GM23338 (cell line): Measurements from ENCODE around the gene ZNF735. TPM values are rescaled to one million over a fixed set of nuclear protein-coding genes. Genes with fewer than 3 reads are reported as not detected.

Experiments used
- ATAC-seq: fragments of 200-7000 bp; cut with Tn5 transposase; 3 replicates; pipeline ENCODE4 v1.9.1; 2020
- DNase-seq: peaks from one replicate; pipeline ENCODE4 v3.0.0-alpha.2; 2015; ENCODE audit warnings: low spot score
- H2AFZ ChIP-seq: fragments of 200-600 bp; sonication (generic); 2 replicates; pipeline ENCODE4 v1.8.0; 2016; ENCODE audit warnings: antibody characterized with exemption, mild to moderate bottlenecking, moderate library complexity
- H3F3A ChIP-seq: fragments of 200-600 bp; sonication (generic); replicated peaks from 2 replicates; pipeline ENCODE4 v1.8.0; 2017; ENCODE audit warnings: antibody characterized with exemption, mixed run types, low read depth
- H3K27ac ChIP-seq: fragments of 200-600 bp; sonication (generic); 2 replicates; pipeline ENCODE4 v1.6.1; 2016; ENCODE audit warnings: low read depth
- H3K27me3 ChIP-seq: fragments of 200-600 bp; sonication (generic); 2 replicates; pipeline ENCODE4 v1.8.0; 2016; ENCODE audit warnings: mild to moderate bottlenecking, mixed run types, moderate library complexity; ENCODE audit not compliant: insufficient read depth
- H3K36me3 ChIP-seq: fragments of 200-600 bp; sonication (generic); 2 replicates; pipeline ENCODE4 v1.8.0; 2016; ENCODE audit warnings: mild to moderate bottlenecking; ENCODE audit not compliant: insufficient read depth
- H3K4me1 ChIP-seq: fragments of 200-600 bp; sonication (generic); 2 replicates; pipeline ENCODE4 v1.8.0; 2016; ENCODE audit warnings: mild to moderate bottlenecking, moderate library complexity; ENCODE audit not compliant: insufficient read depth
- H3K4me2 ChIP-seq: fragments of 200-600 bp; sonication (generic); 2 replicates; pipeline ENCODE4 v1.7.1; 2017; ENCODE audit warnings: mixed run types
- H3K4me3 ChIP-seq: fragments of 200-600 bp; sonication (generic); 2 replicates; pipeline ENCODE4 v1.6.1; 2016; ENCODE audit warnings: mixed run types
- H3K79me2 ChIP-seq: fragments of 200-600 bp; sonication (generic); replicated peaks from 2 replicates; pipeline ENCODE4 v1.8.0; 2017; ENCODE audit warnings: mild to moderate bottlenecking; ENCODE audit not compliant: insufficient read depth
- H3K9me2 ChIP-seq: fragments of 200-600 bp; sonication (generic); 2 replicates; pipeline ENCODE4 v1.8.0; 2017; ENCODE audit not compliant: insufficient read depth
- H4K20me1 ChIP-seq: fragments of 200-600 bp; sonication (generic); replicated peaks from 2 replicates; pipeline ENCODE4 v1.8.0; 2017; ENCODE audit warnings: mild to moderate bottlenecking; ENCODE audit not compliant: insufficient read depth
- H3K27ac Mint-ChIP-seq: 2 replicates; pipeline ENCODE4 v1.8.0; 2020; ENCODE audit warnings: inconsistent platforms, mild to moderate bottlenecking, moderate library complexity, mixed read lengths
- H3K27me3 Mint-ChIP-seq: 3 replicates; pipeline ENCODE4 v1.8.0; 2022; ENCODE audit warnings: low read depth, mild to moderate bottlenecking, moderate library complexity, mixed read lengths, inconsistent platforms; ENCODE audit not compliant: insufficient read depth, poor library complexity
- H3K36me3 Mint-ChIP-seq: 3 replicates; pipeline ENCODE4 v1.8.0; 2021; ENCODE audit warnings: low read depth, mild to moderate bottlenecking, inconsistent platforms, moderate library complexity, mixed read lengths
- H3K4me1 Mint-ChIP-seq: 3 replicates; pipeline ENCODE4 v1.8.0; 2020; ENCODE audit warnings: mild to moderate bottlenecking, inconsistent platforms, mixed read lengths
- H3K4me3 Mint-ChIP-seq: 3 replicates; pipeline ENCODE4 v1.8.0; 2021; ENCODE audit warnings: moderate library complexity, mild to moderate bottlenecking, inconsistent platforms, mixed read lengths
- H3K9me3 Mint-ChIP-seq: 3 replicates; pipeline ENCODE4 v1.8.0; 2020; ENCODE audit warnings: moderate library complexity, mild to moderate bottlenecking, inconsistent platforms, mixed read lengths
- EZH2phosphoT487 ChIP-seq: fragments of 200-600 bp; sonication (generic); IDR thresholded peaks from one replicate; pipeline ENCODE4 v1.8.1; 2018; ENCODE audit warnings: antibody characterized with exemption; ENCODE audit not compliant: unreplicated experiment
- JUNB ChIP-seq: IDR thresholded peaks from one replicate; pipeline ENCODE4 v1.6.1; 2016; ENCODE audit warnings: antibody characterized with exemption; ENCODE audit not compliant: unreplicated experiment
- POLR2AphosphoS5 ChIP-seq: IDR thresholded peaks from 2 replicates; pipeline ENCODE4 v1.6.1; 2016; ENCODE audit warnings: antibody characterized with exemption, low read depth
- STAT1 ChIP-seq: IDR thresholded peaks from one replicate; pipeline ENCODE4 v1.6.1; 2016; ENCODE audit warnings: antibody characterized with exemption; ENCODE audit not compliant: unreplicated experiment
- polyA plus RNA-seq: library from polyadenylated mRNA; unstranded; fragments of >200 nt; fragmentation: Nextera tagmentation; extraction: Ambion mirVana; gene quantifications from 2 replicates; pipeline ENCODE4 v1.2.1, GENCODE V29; 2016
- total RNA-seq: library from RNA; depleted of rRNA; stranded (reverse); fragments of >200 nt; shearing (Covaris generic); gene quantifications from 2 replicates; pipeline ENCODE4 v1.2.3, GENCODE V29; 2014
- TF ChIP-seq, protein P1 (sequence below): IDR thresholded peaks from 2 replicates; pipeline ENCODE4 v1.6.1; 2016; ENCODE audit warnings: antibody characterized with exemption
- TF ChIP-seq, protein P2 (sequence below): fragments of 250-450 bp; sonication (Bioruptor Pico); IDR thresholded peaks from 2 replicates; pipeline ENCODE4 v1.5.0; 2020; ENCODE audit warnings: mild to moderate bottlenecking, moderate library complexity

Gene ZNF735
- total and polyA plus RNA-seq, 2 experiments from 2014 or later: not detected

GRCh38 chr7:64184376-64184775, 22.6 kb upstream of the ZNF735 start:
- DNase-seq (no peak), ATAC-seq (no peak)
- no peaks in the 10 kb centered on the region for H3K4me1 Mint-ChIP-seq
- no peaks in the 10 kb centered on the region for H3F3A ChIP-seq
- no peaks in the 10 kb centered on the region for H3K9me2 ChIP-seq
- H3K79me2 ChIP-seq: no peaks in the 10 kb centered on the region
- no peak overlapping the region for H3K27ac ChIP-seq
- no peak overlapping the region for H3K4me3 ChIP-seq
- H3K4me1 ChIP-seq: no peaks in the 10 kb centered on the region
- no peaks in the 10 kb centered on the region for H3K27me3 Mint-ChIP-seq
- no peaks in the 10 kb centered on the region for H3K27me3 ChIP-seq
- H3K9me3 Mint-ChIP-seq: peaks cover 80% of the 10 kb centered on the region
- no peak overlapping the region for H3K4me3 Mint-ChIP-seq
- H3K36me3 ChIP-seq: peaks cover 9% of the 10 kb centered on the region; the same call in 1 of the 2 replicates
- TF ChIP-seq POLR2AphosphoS5 (no peak), EZH2phosphoT487 (no peak), STAT1 (no peak), JUNB (no peak)
- TF ChIP-seq, protein P1, sequence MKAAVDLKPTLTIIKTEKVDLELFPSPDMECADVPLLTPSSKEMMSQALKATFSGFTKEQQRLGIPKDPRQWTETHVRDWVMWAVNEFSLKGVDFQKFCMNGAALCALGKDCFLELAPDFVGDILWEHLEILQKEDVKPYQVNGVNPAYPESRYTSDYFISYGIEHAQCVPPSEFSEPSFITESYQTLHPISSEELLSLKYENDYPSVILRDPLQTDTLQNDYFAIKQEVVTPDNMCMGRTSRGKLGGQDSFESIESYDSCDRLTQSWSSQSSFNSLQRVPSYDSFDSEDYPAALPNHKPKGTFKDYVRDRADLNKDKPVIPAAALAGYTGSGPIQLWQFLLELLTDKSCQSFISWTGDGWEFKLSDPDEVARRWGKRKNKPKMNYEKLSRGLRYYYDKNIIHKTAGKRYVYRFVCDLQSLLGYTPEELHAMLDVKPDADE: no peak
- TF ChIP-seq, protein P2, sequence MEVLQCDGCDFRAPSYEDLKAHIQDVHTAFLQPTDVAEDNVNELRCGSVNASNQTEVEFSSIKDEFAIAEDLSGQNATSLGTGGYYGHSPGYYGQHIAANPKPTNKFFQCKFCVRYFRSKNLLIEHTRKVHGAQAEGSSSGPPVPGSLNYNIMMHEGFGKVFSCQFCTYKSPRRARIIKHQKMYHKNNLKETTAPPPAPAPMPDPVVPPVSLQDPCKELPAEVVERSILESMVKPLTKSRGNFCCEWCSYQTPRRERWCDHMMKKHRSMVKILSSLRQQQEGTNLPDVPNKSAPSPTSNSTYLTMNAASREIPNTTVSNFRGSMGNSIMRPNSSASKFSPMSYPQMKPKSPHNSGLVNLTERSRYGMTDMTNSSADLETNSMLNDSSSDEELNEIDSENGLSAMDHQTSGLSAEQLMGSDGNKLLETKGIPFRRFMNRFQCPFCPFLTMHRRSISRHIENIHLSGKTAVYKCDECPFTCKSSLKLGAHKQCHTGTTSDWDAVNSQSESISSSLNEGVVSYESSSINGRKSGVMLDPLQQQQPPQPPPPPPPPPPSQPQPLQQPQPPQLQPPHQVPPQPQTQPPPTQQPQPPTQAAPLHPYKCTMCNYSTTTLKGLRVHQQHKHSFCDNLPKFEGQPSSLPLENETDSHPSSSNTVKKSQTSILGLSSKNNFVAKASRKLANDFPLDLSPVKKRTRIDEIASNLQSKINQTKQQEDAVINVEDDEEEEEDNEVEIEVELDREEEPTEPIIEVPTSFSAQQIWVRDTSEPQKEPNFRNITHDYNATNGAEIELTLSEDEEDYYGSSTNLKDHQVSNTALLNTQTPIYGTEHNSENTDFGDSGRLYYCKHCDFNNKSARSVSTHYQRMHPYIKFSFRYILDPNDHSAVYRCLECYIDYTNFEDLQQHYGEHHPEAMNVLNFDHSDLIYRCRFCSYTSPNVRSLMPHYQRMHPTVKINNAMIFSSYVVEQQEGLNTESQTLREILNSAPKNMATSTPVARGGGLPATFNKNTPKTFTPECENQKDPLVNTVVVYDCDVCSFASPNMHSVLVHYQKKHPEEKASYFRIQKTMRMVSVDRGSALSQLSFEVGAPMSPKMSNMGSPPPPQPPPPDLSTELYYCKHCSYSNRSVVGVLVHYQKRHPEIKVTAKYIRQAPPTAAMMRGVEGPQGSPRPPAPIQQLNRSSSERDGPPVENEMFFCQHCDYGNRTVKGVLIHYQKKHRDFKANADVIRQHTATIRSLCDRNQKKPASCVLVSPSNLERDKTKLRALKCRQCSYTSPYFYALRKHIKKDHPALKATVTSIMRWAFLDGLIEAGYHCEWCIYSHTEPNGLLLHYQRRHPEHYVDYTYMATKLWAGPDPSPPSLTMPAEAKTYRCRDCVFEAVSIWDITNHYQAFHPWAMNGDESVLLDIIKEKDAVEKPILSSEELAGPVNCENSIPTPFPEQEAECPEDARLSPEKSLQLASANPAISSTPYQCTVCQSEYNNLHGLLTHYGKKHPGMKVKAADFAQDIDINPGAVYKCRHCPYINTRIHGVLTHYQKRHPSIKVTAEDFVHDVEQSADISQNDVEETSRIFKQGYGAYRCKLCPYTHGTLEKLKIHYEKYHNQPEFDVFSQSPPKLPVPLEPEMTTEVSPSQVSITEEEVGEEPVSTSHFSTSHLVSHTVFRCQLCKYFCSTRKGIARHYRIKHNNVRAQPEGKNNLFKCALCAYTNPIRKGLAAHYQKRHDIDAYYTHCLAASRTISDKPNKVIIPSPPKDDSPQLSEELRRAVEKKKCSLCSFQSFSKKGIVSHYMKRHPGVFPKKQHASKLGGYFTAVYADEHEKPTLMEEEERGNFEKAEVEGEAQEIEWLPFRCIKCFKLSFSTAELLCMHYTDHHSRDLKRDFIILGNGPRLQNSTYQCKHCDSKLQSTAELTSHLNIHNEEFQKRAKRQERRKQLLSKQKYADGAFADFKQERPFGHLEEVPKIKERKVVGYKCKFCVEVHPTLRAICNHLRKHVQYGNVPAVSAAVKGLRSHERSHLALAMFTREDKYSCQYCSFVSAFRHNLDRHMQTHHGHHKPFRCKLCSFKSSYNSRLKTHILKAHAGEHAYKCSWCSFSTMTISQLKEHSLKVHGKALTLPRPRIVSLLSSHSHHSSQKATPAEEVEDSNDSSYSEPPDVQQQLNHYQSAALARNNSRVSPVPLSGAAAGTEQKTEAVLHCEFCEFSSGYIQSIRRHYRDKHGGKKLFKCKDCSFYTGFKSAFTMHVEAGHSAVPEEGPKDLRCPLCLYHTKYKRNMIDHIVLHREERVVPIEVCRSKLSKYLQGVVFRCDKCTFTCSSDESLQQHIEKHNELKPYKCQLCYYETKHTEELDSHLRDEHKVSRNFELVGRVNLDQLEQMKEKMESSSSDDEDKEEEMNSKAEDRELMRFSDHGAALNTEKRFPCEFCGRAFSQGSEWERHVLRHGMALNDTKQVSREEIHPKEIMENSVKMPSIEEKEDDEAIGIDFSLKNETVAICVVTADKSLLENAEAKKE: no peak
- peaks cover 28% of the 10 kb centered on the region; the same call in 2 of the 3 replicates for H3K36me3 Mint-ChIP-seq
- H4K20me1 ChIP-seq: no peaks in the 10 kb centered on the region
- H3K4me2 ChIP-seq: no peak overlapping the region
- H3K27ac Mint-ChIP-seq: no peak overlapping the region
- H2AFZ ChIP-seq: no peak overlapping the region
